Peyer's patch (tissue), 4 donors: ENCODE data around the gene CDK5. TPM values are rescaled to one million over a fixed set of nuclear protein-coding genes. Genes with fewer than 3 reads are reported as not detected.

Experiments used
- DNase-seq, 3 donors: peaks; one replicate each; pipeline ENCODE4 v3.0.0-alpha.2; 2017 to 2019
- H3K27ac ChIP-seq, 4 donors: fragments of 200-600 bp; sonication (generic); one replicate each; pipeline ENCODE4 v1.5.1; 2016 to 2019
- H3K27me3 ChIP-seq, 2 donors: fragments of 200-600 bp; sonication (generic); one replicate each; pipeline ENCODE4 v1.5.1; 2019
- H3K36me3 ChIP-seq, 3 donors: fragments of 200-600 bp; sonication (generic); one replicate each; pipeline ENCODE4 v1.5.1; 2016 to 2019
- H3K4me1 ChIP-seq, 4 donors: fragments of 200-600 bp; sonication (generic); one replicate each; pipeline ENCODE4 v1.5.1; 2016 to 2019
- H3K4me3 ChIP-seq, 4 donors: fragments of 200-600 bp; sonication (generic); 1 replicate in 3 of 4; 2 replicates in 1 of 4; pipeline ENCODE4 v1.5.1; 2016 to 2019; ENCODE audit warnings: mild to moderate bottlenecking in 1 of 4
- H3K9me3 ChIP-seq, 4 donors: fragments of 200-600 bp; sonication (generic); one replicate each; pipeline ENCODE4 v1.5.1; 2016 to 2019; ENCODE audit warnings: mild to moderate bottlenecking in 1 of 4
- CTCF ChIP-seq, 6 experiments: fragments of 450-650 bp in 4 of 6; fragments of 200-600 bp in 2 of 6; sonication (generic) in 1 of 6; IDR thresholded peaks; one replicate each; pipeline ENCODE4 v1.5.1; 2017 to 2019; ENCODE audit warnings: antibody characterized with exemption in 6 of 6, mild to moderate bottlenecking in 3 of 6, moderate library complexity in 1 of 6
- POLR2A ChIP-seq, 2 donors: fragments of 450-650 bp; IDR thresholded peaks; one replicate each; pipeline ENCODE4 v1.5.1; 2017; ENCODE audit warnings: antibody characterized with exemption in 2 of 2, mild to moderate bottlenecking in 2 of 2, moderate library complexity in 2 of 2
- total RNA-seq, 4 donors: library from RNA; depleted of rRNA; stranded (reverse); fragments of >200 nt; gene quantifications; one replicate each; pipeline ENCODE4 v1.1.0, GENCODE V29; 2016

Gene CDK5
- total RNA-seq, 4 donors from 2014 or later: 6.9 to 15.4 (median 13.8) TPM

DNA sequence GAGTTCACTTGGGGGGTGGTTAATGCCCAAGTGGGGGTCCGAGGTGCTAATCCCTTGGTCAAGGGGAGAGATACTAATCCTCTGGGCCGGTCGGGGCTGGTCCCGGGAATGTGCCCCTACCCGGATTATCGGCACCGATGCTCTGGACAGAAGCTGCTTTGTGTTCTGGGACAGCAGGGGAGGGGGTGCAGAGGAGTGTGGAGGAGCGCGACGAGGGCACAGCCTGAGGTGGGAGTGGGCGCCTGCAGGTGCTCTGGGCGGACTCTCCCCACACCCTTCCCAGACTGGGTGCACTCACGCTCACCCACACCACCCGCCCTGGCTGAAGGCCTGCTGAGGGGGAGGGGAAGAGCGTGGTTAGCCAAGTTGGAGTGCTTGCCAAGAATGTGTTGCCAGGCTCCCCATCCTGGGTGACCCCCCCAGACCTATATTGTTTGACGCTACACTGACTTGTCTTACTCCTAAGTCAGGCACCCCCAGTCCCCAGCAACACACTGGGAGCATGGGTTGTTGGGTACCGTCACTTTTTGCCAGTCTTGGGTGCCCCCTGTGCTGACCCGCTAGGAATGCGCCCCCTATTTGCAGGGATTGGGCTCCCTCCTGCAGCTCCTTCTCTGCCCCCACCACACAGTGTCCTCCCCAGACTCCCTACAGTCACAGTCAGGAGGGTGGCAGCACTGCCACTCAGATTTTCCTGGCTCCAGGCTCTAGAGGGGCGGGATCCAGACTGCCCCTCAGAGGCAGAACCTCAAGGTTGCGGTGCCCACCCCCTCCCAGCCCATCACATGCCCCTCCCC is 2.9 kb upstream of the CDK5 start:
- peaks cover 0 to 17% (median 0%) of the 10 kb centered on the region in 3 donors for H3K36me3 ChIP-seq
- H3K27ac ChIP-seq: peak overlapping the region; percentile 91 to 96 (median 93)
- H3K4me3 ChIP-seq: peak overlapping the region; percentile 61 to 87 (median 79)
- H3K9me3 ChIP-seq: no peaks in the 10 kb centered on the region
- DNase-seq: no peak
- H3K4me1 ChIP-seq: peaks cover 4 to 44% (median 18%) of the 10 kb centered on the region in 4 donors
- TF ChIP-seq POLR2A (IDR thresholded peaks at IDR 0.05) (no peak), CTCF (IDR thresholded peaks at IDR 0.05) (no peak)
- H3K27me3 ChIP-seq: no peaks in the 10 kb centered on the region

- TF ChIP-seq CTCF (IDR thresholded peaks at IDR 0.05) (no peak), POLR2A (IDR thresholded peaks at IDR 0.05) (no peak)
- H3K4me1 ChIP-seq: peaks cover 4 to 44% (median 18%) of the 10 kb centered on the region in 4 donors
- no peak for DNase-seq
Measured at GRCh38 chr7:151060113-151060415, 2.4 kb upstream of the CDK5 start.

DNA sequence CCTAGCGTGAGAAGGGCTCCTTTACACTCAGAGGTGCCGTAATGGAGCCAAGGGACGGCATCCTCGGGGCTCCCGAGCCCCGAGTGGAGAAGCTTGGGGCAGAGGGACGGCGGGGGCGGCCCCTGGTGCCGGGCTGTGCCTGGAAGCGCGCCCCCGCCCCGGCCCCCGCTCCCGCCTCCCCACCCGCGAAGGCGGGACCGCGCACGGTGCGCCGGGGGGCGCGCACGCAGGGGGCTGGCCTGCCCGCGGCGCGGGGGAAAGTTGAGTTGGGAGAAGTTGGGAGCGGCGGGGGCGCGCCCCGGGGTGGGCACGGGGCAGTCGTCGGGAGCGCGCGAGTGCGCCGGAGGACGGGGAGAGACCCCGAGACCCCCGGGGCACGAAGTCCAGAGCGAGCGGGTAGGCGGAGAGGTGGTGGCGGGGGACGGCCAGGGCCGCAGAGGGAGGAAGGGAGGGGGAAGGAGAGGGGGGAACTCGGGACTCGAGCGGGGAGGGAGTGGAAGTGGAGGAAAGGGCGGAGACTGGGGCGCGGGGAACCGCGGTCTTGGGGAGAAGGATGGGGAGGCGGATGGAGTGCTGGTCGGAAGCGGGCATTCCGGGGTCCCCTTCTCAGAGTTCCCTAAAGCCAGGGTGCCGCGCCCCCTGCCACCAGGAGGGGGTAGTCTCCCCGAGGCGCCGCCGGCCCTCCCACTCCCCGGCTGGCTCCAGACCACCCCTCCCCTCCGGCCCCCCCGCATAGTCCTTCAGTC is 1.8 kb upstream of the CDK5 start, which contains the start of gene SLC4A2:
Gene SLC4A2, plus strand, starts transcription at position 223 of the 746 bp plus-strand sequence. CDS start 2,399 bp downstream, outside the sequence.
- peak within 1 kb of the TSS; percentile 91 to 96 (median 93) for H3K27ac ChIP-seq
- peaks cover 0 to 6% (median 0%) of the 10 kb centered on the region in 3 donors for H3K36me3 ChIP-seq
- no peaks in the 10 kb centered on the region for H3K9me3 ChIP-seq
- TF ChIP-seq CTCF (IDR thresholded peaks at IDR 0.05) (peak in 5 of 6 experiments; percentile 24 to 62 (median 34)), POLR2A (IDR thresholded peaks at IDR 0.05) (peak; percentile 21 to 23)
- no peaks in the 10 kb centered on the region for H3K27me3 ChIP-seq
- H3K4me3 ChIP-seq: peak within 1 kb of the TSS; percentile 61 to 87 (median 79)
- DNase-seq: peak; percentile 73 to 88 (median 88)
- H3K4me1 ChIP-seq: peaks cover 4 to 44% (median 18%) of the 10 kb centered on the region in 4 donors

More at GRCh38 chr7:151060113-151060415, 2.4 kb upstream of the CDK5 start:
- Histone ChIP-seq H3K4me3 (peak overlapping the region; percentile 61 to 87 (median 79)), H3K27ac (peak overlapping the region; percentile 91 to 96 (median 93)), H3K9me3 (no peaks in the 10 kb centered on the region), H3K36me3 (peaks cover 0 to 12% (median 0%) of the 10 kb centered on the region in 3 donors), H3K27me3 (no peaks in the 10 kb centered on the region)

DNA sequence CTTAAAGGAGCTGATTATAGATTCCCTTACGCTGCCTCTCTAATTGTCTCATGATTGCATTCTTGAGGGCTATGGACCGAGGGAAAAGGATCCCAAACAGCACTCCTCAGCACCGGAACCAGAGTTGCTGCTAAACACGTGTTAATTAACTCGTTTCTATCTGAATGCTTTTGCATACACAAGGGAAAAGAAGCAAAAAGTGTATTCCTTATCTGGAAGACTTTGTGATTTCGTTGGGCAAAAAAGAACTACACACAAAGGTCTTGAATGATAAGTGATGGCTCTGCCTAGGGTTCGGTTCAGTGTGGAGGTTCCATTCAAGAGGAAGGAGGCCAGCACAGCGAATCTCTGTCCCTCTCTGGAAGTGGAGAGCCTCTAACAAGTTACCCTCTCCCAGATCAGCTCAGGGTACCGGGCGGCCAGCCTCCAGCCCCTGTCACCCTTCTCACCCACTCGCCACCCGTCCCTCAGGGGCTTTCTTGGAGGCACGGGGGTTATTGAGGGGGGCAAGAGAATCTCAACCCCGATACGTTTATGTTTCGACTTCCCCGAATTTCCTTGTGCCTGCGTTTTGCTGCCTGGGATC is 1.2 kb upstream of the CDK5 start:
- no peaks in the 10 kb centered on the region for H3K27me3 ChIP-seq
- no peaks in the 10 kb centered on the region for H3K9me3 ChIP-seq
- peak in 1 of 3 donors; percentile 58 for DNase-seq
- H3K4me1 ChIP-seq: peaks cover 4 to 44% (median 18%) of the 10 kb centered on the region in 4 donors
- no peaks in the 10 kb centered on the region for H3K36me3 ChIP-seq
- peak overlapping the region; percentile 61 to 87 (median 79) for H3K4me3 ChIP-seq
- H3K27ac ChIP-seq: peak overlapping the region; percentile 91 to 96 (median 93)
- TF ChIP-seq CTCF (IDR thresholded peaks at IDR 0.05) (no peak), POLR2A (IDR thresholded peaks at IDR 0.05) (no peak)

DNA sequence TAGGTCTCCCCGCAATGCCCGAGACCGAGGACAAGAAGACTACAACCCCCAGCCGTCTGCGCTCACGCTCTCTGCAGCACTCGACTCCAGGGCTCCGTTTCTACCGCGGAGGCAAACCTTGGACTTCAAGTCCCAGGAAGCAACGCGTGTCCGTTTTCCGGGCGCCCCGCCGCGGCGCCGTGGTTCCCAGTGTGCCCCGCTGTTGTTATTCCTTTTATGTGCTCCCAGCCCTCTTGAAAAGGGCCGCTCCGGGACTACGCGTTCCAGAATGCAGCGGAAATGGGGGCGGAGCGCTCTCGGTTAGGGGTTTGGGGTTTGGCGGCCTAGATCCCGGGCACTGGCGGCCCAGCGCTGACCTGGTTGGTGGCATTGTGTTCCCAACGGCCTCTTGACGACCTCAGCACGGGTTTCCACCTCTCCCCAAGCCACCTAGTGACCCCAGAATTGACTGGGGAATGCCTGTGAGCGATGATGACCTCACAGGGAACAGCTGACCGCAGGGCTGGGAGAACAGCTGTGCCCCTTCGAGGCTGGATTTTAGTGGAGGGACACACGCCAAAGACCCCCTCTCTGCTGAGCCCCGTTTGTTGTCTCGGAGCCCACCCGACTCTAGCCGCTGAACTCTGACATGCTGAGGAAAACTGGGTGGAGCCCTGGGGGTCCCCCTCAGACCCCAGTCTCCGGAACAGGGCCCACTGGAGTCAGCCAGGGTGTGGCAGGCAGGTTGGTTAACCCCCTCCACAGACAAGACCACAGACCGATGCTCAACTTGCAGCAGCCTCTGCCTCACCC is 488 bp upstream of the CDK5 start:
- H3K4me1 ChIP-seq: peaks cover 4 to 44% (median 18%) of the 10 kb centered on the region in 4 donors

More for the DNA sequence above, 488 bp upstream of the CDK5 start:
- DNase-seq: peak; percentile 98 to 100 (median 98)
- Histone ChIP-seq H3K27me3 (no peaks in the 10 kb centered on the region), H3K9me3 (no peaks in the 10 kb centered on the region), H3K36me3 (no peaks in the 10 kb centered on the region), H3K4me3 (peak overlapping the region; percentile 61 to 87 (median 79)), H3K27ac (peak overlapping the region; percentile 91 to 96 (median 93))
- TF ChIP-seq POLR2A (IDR thresholded peaks at IDR 0.05) (peak; percentile 63 to 80), CTCF (IDR thresholded peaks at IDR 0.05) (no peak)
